H9 (cell line): ENCODE measurements around the gene UNC79. TPM values are rescaled to one million over a fixed set of nuclear protein-coding genes. Genes with fewer than 3 reads are reported as not detected.

Source experiments
- DNase-seq: peaks from one replicate; pipeline ENCODE4 v3.0.0-alpha.2; 2017
- H2AFZ ChIP-seq: one replicate; pipeline ENCODE4 v1.6.1; 2013; ENCODE audit warnings: mild to moderate bottlenecking, low read length, control low read depth, moderate library complexity
- H2AK5ac ChIP-seq: 2 replicates; pipeline ENCODE4 v1.6.1; 2013; ENCODE audit warnings: low read length, control low read depth, mixed read lengths; ENCODE audit not compliant: insufficient read length
- H2BK120ac ChIP-seq: one replicate; pipeline ENCODE4 v1.6.1; 2013; ENCODE audit warnings: low read depth, mild to moderate bottlenecking, low read length, control low read depth, inconsistent platforms; ENCODE audit not compliant: poor library complexity, severe bottlenecking
- H2BK12ac ChIP-seq: 2 replicates; pipeline ENCODE4 v1.6.1; 2013; ENCODE audit warnings: low read length, control low read depth, mixed read lengths, low read depth; ENCODE audit not compliant: insufficient read length
- H2BK15ac ChIP-seq: 2 replicates; pipeline ENCODE4 v1.6.1; 2013; ENCODE audit warnings: low read depth, low read length, control low read depth
- H2BK20ac ChIP-seq: one replicate; pipeline ENCODE4 v1.6.1; 2013; ENCODE audit warnings: low read depth, mild to moderate bottlenecking, low read length, control low read depth, inconsistent platforms; ENCODE audit not compliant: poor library complexity, severe bottlenecking
- H2BK5ac ChIP-seq: 2 replicates; pipeline ENCODE4 v1.6.1; 2013; ENCODE audit warnings: low read length, control low read depth, mixed read lengths; ENCODE audit not compliant: insufficient read length
- H3K14ac ChIP-seq: 2 replicates; pipeline ENCODE4 v1.6.1; 2013; ENCODE audit warnings: low read length, control low read depth; ENCODE audit not compliant: insufficient read depth
- H3K18ac ChIP-seq: 2 replicates; pipeline ENCODE4 v1.6.1; 2013; ENCODE audit warnings: low read depth, mild to moderate bottlenecking, mixed read lengths, low read length, control low read depth; ENCODE audit not compliant: insufficient read length
- H3K23ac ChIP-seq: 2 replicates; pipeline ENCODE4 v1.6.1; 2013; ENCODE audit warnings: low read length, control low read depth, mixed read lengths, low read depth; ENCODE audit not compliant: insufficient read length
- H3K23me2 ChIP-seq: 2 replicates; pipeline ENCODE4 v1.6.1; 2013; ENCODE audit warnings: low read depth, mild to moderate bottlenecking, mixed read lengths, low read length, control low read depth; ENCODE audit not compliant: insufficient read length, poor library complexity, severe bottlenecking
- H3K27ac ChIP-seq: 2 replicates; pipeline ENCODE4 v1.5.1; 2013; ENCODE audit warnings: low read length, control low read depth, mixed read lengths, low read depth; ENCODE audit not compliant: insufficient read length
- H3K27me3 ChIP-seq: 2 replicates; pipeline ENCODE4 v1.6.1; 2013; ENCODE audit warnings: low read length, control low read depth, inconsistent platforms; ENCODE audit not compliant: insufficient read depth
- H3K4ac ChIP-seq: 2 replicates; pipeline ENCODE4 v1.6.1; 2013; ENCODE audit warnings: low read depth, mild to moderate bottlenecking, control low read depth, inconsistent platforms, low read length, moderate library complexity
- H3K4me1 ChIP-seq: 2 replicates; pipeline ENCODE4 v1.6.1; 2013; ENCODE audit warnings: low read length, control low read depth, inconsistent platforms; ENCODE audit not compliant: insufficient read depth
- H3K4me2 ChIP-seq: 2 replicates; pipeline ENCODE4 v1.6.1; 2013; ENCODE audit warnings: low read length, control low read depth, mixed read lengths; ENCODE audit not compliant: insufficient read length, insufficient read depth
- H3K56ac ChIP-seq: 2 replicates; pipeline ENCODE4 v1.6.1; 2013; ENCODE audit warnings: low read depth, mild to moderate bottlenecking, mixed read lengths, low read length, control low read depth; ENCODE audit not compliant: insufficient read length
- H3K79me1 ChIP-seq: 2 replicates; pipeline ENCODE4 v1.6.1; 2013; ENCODE audit warnings: low read depth, mild to moderate bottlenecking, moderate library complexity, low read length, control low read depth, inconsistent platforms; ENCODE audit not compliant: insufficient read depth, poor library complexity, severe bottlenecking
- H3K79me2 ChIP-seq: 2 replicates; pipeline ENCODE4 v1.6.1; 2013; ENCODE audit warnings: low read length, control low read depth, inconsistent platforms; ENCODE audit not compliant: insufficient read depth
- H3K9ac ChIP-seq: 2 replicates; pipeline ENCODE4 v1.6.1; 2013; ENCODE audit warnings: low read length, control low read depth, mixed read lengths; ENCODE audit not compliant: insufficient read length; ENCODE audit errors: extremely low read depth
- H3K9me3 ChIP-seq: one replicate; pipeline ENCODE4 v1.6.1; 2013; ENCODE audit warnings: low read depth, low read length, inconsistent platforms; ENCODE audit not compliant: control insufficient read depth
- H3T11ph ChIP-seq: one replicate; pipeline ENCODE4 v1.6.1; 2013; ENCODE audit warnings: mild to moderate bottlenecking, low read length, control low read depth, inconsistent platforms
- H4K20me1 ChIP-seq: one replicate; pipeline ENCODE4 v1.6.1; 2013; ENCODE audit not compliant: control insufficient read depth, insufficient read length, insufficient read depth
- H4K5ac ChIP-seq: 2 replicates; pipeline ENCODE4 v1.6.1; 2013; ENCODE audit warnings: low read depth, mild to moderate bottlenecking, mixed read lengths, low read length, control low read depth; ENCODE audit not compliant: insufficient read length
- H4K8ac ChIP-seq: replicated peaks from 2 replicates; pipeline ENCODE4 v1.6.1; 2013; ENCODE audit warnings: low read length, control low read depth, mixed read lengths, low read depth; ENCODE audit not compliant: insufficient read length
- H4K91ac ChIP-seq: 2 replicates; pipeline ENCODE4 v1.6.1; 2013; ENCODE audit warnings: low read depth, mild to moderate bottlenecking, moderate library complexity, mixed read lengths, low read length, control low read depth; ENCODE audit not compliant: insufficient read length
- H3K27ac Mint-ChIP-seq, 3 experiments: 2 replicates in 2 of 3; 3 replicates in 1 of 3; pipeline ENCODE4 v1.8.0; 2020 to 2021; ENCODE audit warnings: mixed read lengths in 3 of 3, mild to moderate bottlenecking in 1 of 3, moderate library complexity in 1 of 3
- H3K27me3 Mint-ChIP-seq: 2 replicates; pipeline ENCODE4 v1.8.0; 2021; ENCODE audit warnings: low read depth, mild to moderate bottlenecking, moderate library complexity, mixed read lengths
- H3K36me3 Mint-ChIP-seq, 3 experiments: 2 replicates in 2 of 3; 3 replicates in 1 of 3; pipeline ENCODE4 v1.8.0; 2020 to 2021; ENCODE audit warnings: low read depth in 3 of 3, mixed read lengths in 3 of 3; ENCODE audit not compliant: insufficient read depth in 1 of 3
- H3K4me1 Mint-ChIP-seq, 2 experiments: 2 replicates each; pipeline ENCODE4 v1.8.0; 2020; ENCODE audit warnings: mixed read lengths in 2 of 2
- H3K4me3 Mint-ChIP-seq, 2 experiments: 2 replicates in 1 of 2; 3 replicates in 1 of 2; pipeline ENCODE4 v1.8.0; 2020 to 2021; ENCODE audit warnings: mild to moderate bottlenecking in 2 of 2, mixed read lengths in 2 of 2, moderate library complexity in 1 of 2
- H3K9me3 Mint-ChIP-seq, 2 experiments: 2 replicates in 1 of 2; 3 replicates in 1 of 2; pipeline ENCODE4 v1.8.0; 2020; ENCODE audit warnings: mild to moderate bottlenecking in 2 of 2, mixed read lengths in 2 of 2, moderate library complexity in 1 of 2
- CTCF ChIP-seq: fragments of 200-600 bp; sonication (generic); conservative IDR thresholded peaks from 3 replicates; pipeline ENCODE4 v1.8.0; 2021; ENCODE audit warnings: antibody characterized with exemption, mild to moderate bottlenecking
- WGBS: extraction: QIAGEN DNeasy Blood & Tissue Kit; methylation state at CpG from one replicate; pipeline ENCODE4 v1.1.7; 2013; ENCODE audit warnings: missing lambda C conversion rate, low lambda C conversion rate, mixed read lengths; ENCODE audit not compliant: insufficient read length; ENCODE audit errors: extremely low coverage; 5-methylcytosine and 5-hydroxymethylcytosine counted together
- total RNA-seq: library from RNA; stranded (reverse); gene quantifications from 2 replicates; pipeline ENCODE4 v1.2.1, GENCODE V29; 2021

Gene UNC79
- total RNA-seq, 1 experiment from 2014 or later: 3.0 TPM

DNA sequence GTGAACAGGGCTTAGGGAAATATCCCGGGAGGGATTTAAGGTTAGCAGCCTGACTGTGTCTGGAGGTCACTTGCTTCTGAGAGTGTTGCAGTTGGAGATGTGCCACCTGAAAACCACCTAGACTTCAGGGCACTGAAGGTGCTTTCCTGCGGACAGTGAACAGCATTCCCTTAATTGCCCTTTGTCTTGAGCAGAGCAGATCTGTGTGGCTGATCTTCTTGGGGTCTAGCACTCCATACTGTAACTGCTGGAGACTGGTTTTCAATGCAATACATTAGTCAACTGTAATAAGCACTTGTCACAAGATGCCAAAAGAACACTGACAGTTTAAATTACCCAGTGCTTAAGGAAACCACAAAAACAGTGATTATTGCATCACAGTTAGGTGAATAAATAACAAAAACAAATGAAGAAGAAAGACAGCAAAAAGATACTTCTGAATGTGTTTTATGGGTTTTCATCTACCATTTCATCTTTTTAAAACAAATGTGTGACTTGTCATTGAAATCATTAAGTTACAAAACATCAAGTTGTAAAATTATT lies 245.7 kb downstream of the UNC79 start:
- Histone ChIP-seq H3K4me1 (no peaks in the 10 kb centered on the region), H3K27ac (no peak overlapping the region), H2AK5ac (no peak overlapping the region), H2BK5ac (no peak overlapping the region), H3K9me3 (no peaks in the 10 kb centered on the region), H3K23ac (no peak overlapping the region), H2BK12ac (no peak overlapping the region), H2BK20ac (no peak overlapping the region), H3K56ac (no peak overlapping the region), H3K27me3 (no peaks in the 10 kb centered on the region), H3K79me2 (no peaks in the 10 kb centered on the region), H2AFZ (no peak overlapping the region), H3K14ac (no peak overlapping the region), H4K8ac (no peak overlapping the region), H3K23me2 (no peaks in the 10 kb centered on the region), H3K4me2 (no peak overlapping the region), H2BK15ac (no peak overlapping the region), H3K79me1 (no peaks in the 10 kb centered on the region), H3K9ac (no peak overlapping the region), H3K18ac (no peak overlapping the region), H3T11ph (no peak overlapping the region), H3K4ac (no peak overlapping the region), H4K91ac (no peak overlapping the region), H4K20me1 (no peaks in the 10 kb centered on the region), H4K5ac (no peak overlapping the region), H2BK120ac (no peak overlapping the region)
- H3K9me3 Mint-ChIP-seq: peaks cover 0 to 2% of the 10 kb centered on the region in 2 experiments; a peak in 1 of 5 replicates
- no peaks in the 10 kb centered on the region for H3K27me3 Mint-ChIP-seq
- H3K4me1 Mint-ChIP-seq: peaks cover 3 to 10% of the 10 kb centered on the region in 2 experiments; a peak in 2 of 4 replicates
- H3K4me3 Mint-ChIP-seq: no peak overlapping the region
- no peak for TF ChIP-seq CTCF
- peak overlapping the region in 1 of 3 experiments; percentile 28; a peak in 1 of 7 replicates for H3K27ac Mint-ChIP-seq
- H3K36me3 Mint-ChIP-seq: peaks cover 0 to 4% (median 0%) of the 10 kb centered on the region in 3 experiments; a peak in 4 of 7 replicates
- no CpG with 5 or more reads among the region's 2 CpGs for WGBS
- no peak for DNase-seq
